HG02610 (cell line): ENCODE data around the gene SLC6A8.

Experiments used
- ATAC-seq: cut with Tn5 transposase; IDR thresholded peaks from one replicate; pipeline ENCODE4 v1.9.1; 2021; ENCODE audit warnings: mild to moderate bottlenecking, moderate library complexity; ENCODE audit not compliant: unreplicated experiment

SLC6A8 gene

GRCh38 chrX:153687121-153688039 lies at the start of gene SLC6A8:
Gene SLC6A8, plus strand, starts transcription at chrX:153687926. Its CDS starts 649 bp downstream, at chrX:153688575.
- ATAC-seq = no peak

GRCh38 chrX:153638041-153638371 lies 49.7 kb upstream of the SLC6A8 start:
- no peak for ATAC-seq

GRCh38 chrX:153638436-153639176 lies 49.1 kb upstream of the SLC6A8 start:
- ATAC-seq = no peak

- ATAC-seq = no peak
Measured at GRCh38 chrX:153639177-153640044, 48.3 kb upstream of the SLC6A8 start.

- ATAC-seq = no peak
Measured at GRCh38 chrX:153640045-153640686, 47.6 kb upstream of the SLC6A8 start.

GRCh38 chrX:153640736-153641575 lies 46.8 kb upstream of the SLC6A8 start:
- no peak for ATAC-seq

GRCh38 chrX:153641627-153642026 lies 46.1 kb upstream of the SLC6A8 start:
- ATAC-seq = no peak

GRCh38 chrX:153642051-153642654 lies 45.6 kb upstream of the SLC6A8 start:
- no peak for ATAC-seq

- ATAC-seq = no peak
Measured at GRCh38 chrX:153642655-153643430, 44.9 kb upstream of the SLC6A8 start.

- ATAC-seq = no peak
Measured at GRCh38 chrX:153643431-153644351, 44.0 kb upstream of the SLC6A8 start.

GRCh38 chrX:153644356-153645125 lies 43.2 kb upstream of the SLC6A8 start:
- ATAC-seq = no peak

GRCh38 chrX:153645151-153645550 lies 42.6 kb upstream of the SLC6A8 start:
- ATAC-seq = no peak

- no peak for ATAC-seq
Measured at GRCh38 chrX:153645921-153646488, 41.7 kb upstream of the SLC6A8 start.

GRCh38 chrX:153646620-153647373 lies 40.9 kb upstream of the SLC6A8 start, which contains the start of gene DUSP9:
Gene DUSP9, plus strand, starts transcription at chrX:153647203. Its CDS starts 751 bp downstream, at chrX:153647954.
- no peak for ATAC-seq
